Mesothelial cell of epicardium (in vitro differentiated cells): ENCODE results near the gene UNCX. TPM values are rescaled to one million over a fixed set of nuclear protein-coding genes. Genes with fewer than 3 reads are reported as not detected.
"Not testable (repeated sequence)": the region's sequence is repeated elsewhere in the genome, so short reads cannot be mapped to it uniquely, and the experiment has no call there.

Experiments
- DNase-seq, 2 experiments: peaks; one replicate each; pipeline ENCODE4 v3.0.0; 2021; ENCODE audit warnings: low spot score in 2 of 2; ENCODE audit not compliant: unreplicated experiment in 2 of 2
- H3K27ac Mint-ChIP-seq: 2 replicates; pipeline ENCODE4 v1.8.0; 2021; ENCODE audit warnings: mixed read lengths
- H3K27me3 Mint-ChIP-seq: 2 replicates; pipeline ENCODE4 v1.8.0; 2021; ENCODE audit warnings: low read depth, mixed read lengths
- H3K36me3 Mint-ChIP-seq: 2 replicates; pipeline ENCODE4 v1.8.0; 2021; ENCODE audit warnings: mixed read lengths
- H3K4me1 Mint-ChIP-seq: 2 replicates; pipeline ENCODE4 v1.8.0; 2021; ENCODE audit warnings: mixed read lengths
- H3K4me3 Mint-ChIP-seq: 2 replicates; pipeline ENCODE4 v1.8.0; 2021; ENCODE audit warnings: mild to moderate bottlenecking, moderate library complexity, mixed read lengths
- H3K9me3 Mint-ChIP-seq: 2 replicates; pipeline ENCODE4 v1.8.0; 2021; ENCODE audit warnings: mixed read lengths
- total RNA-seq: library from RNA; stranded (reverse); gene quantifications from 3 replicates; pipeline ENCODE4 v1.2.1, GENCODE V29; 2021
- TF ChIP-seq, protein P1 (sequence below): fragments of 200-600 bp; sonication (generic); IDR thresholded peaks from one replicate; pipeline ENCODE4 v1.5.0; 2021; ENCODE audit warnings: antibody characterized with exemption; ENCODE audit not compliant: unreplicated experiment

The UNCX gene
- total RNA-seq, 1 donor from 2014 or later: not detected

DNA sequence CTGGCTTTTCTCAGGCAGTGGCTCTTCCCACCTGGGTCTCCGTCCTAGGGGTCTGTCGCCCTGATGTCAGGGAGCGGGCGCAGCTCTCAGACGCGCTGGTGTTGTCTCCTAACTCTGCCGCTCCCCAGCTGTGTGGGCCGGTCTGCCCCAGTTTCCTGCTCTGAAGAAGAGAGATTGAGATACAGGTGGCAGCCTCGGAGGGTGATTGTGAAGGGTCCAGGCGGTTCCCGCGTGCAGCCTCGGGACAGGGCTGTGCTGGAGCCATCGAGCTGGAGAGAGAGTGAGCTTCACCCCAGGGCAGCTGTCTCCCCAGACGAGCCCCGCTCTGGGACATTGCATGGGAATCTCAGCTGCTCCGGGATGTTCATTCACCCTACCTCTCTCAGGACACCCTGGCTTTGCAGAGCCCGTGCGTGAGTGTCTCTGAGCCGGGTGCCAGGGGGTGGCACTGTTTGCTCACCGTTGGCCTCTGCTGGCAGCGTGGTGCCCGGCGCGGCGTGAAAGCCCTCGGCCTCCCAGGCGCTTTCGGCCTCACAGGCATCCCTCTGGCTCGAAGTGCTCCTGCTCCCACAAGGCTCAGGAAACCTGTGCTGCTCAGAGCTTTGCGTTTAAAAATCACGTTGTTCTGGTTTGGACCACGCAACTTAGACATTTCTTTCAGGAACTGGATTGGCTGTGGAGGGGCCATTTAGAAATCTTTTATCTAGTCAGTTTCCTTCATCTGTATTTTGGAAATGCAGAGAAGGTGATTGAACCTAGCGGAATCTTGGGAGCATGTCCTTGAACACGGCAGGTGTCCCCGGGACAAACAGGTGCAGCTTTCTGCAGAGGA is 38.9 kb upstream of the UNCX start:
- H3K9me3 Mint-ChIP-seq: peaks cover 5% of the 10 kb centered on the region
- peaks cover 66% of the 10 kb centered on the region for H3K27me3 Mint-ChIP-seq
- H3K4me3 Mint-ChIP-seq: no peak overlapping the region
- no peaks in the 10 kb centered on the region for H3K36me3 Mint-ChIP-seq
- TF ChIP-seq, protein P1, sequence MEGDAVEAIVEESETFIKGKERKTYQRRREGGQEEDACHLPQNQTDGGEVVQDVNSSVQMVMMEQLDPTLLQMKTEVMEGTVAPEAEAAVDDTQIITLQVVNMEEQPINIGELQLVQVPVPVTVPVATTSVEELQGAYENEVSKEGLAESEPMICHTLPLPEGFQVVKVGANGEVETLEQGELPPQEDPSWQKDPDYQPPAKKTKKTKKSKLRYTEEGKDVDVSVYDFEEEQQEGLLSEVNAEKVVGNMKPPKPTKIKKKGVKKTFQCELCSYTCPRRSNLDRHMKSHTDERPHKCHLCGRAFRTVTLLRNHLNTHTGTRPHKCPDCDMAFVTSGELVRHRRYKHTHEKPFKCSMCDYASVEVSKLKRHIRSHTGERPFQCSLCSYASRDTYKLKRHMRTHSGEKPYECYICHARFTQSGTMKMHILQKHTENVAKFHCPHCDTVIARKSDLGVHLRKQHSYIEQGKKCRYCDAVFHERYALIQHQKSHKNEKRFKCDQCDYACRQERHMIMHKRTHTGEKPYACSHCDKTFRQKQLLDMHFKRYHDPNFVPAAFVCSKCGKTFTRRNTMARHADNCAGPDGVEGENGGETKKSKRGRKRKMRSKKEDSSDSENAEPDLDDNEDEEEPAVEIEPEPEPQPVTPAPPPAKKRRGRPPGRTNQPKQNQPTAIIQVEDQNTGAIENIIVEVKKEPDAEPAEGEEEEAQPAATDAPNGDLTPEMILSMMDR: no peak
- H3K27ac Mint-ChIP-seq: no peak overlapping the region
- H3K4me1 Mint-ChIP-seq: no peaks in the 10 kb centered on the region
- no peak for DNase-seq

DNA sequence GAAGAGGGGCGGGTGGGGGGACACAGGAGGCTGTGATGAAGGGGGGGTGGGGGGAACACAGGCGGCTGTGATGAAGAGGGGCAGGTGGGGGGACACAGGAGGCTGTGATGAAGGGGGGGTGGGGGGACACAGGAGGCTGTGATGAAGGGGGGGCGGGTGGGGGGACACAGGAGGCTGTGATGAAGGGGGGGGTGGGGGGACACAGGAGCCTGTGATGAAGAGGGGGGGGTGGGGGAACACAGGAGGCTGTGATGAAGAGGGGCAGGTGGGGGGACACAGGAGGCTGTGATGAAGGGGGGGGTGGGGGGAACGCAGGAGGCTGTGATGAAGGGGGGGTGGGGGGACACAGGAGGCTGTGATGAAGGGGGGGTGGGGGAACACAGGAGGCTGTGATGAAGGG is 36.2 kb upstream of the UNCX start:
- H3K9me3 Mint-ChIP-seq, DNase-seq, H3K4me1 Mint-ChIP-seq, H3K36me3 Mint-ChIP-seq, H3K4me3 Mint-ChIP-seq, H3K27ac Mint-ChIP-seq: not testable (repeated sequence)
- H3K27me3 Mint-ChIP-seq: peaks cover 59% of the 10 kb centered on the region

DNA sequence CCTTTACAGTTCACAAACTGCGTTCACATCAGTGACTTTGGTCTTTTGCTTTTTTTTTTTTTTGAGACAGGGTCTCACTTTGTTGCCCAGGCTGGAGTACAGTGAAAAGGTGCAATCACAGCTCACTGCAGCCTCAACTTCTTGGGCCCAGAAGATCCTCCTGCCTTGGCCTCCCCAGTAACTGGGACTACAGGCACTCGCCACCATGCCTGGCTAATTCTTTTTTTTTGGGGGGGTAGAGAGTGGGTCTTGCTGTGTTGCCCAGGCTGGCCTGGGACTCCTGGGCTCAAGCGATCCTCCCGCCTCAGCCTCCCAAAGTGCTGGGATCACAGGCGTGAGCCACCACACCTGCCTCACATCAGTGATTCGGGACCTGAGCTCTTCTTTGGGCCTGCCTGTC is 35.7 kb upstream of the UNCX start:
- H3K4me3 Mint-ChIP-seq: no peak overlapping the region
- H3K4me1 Mint-ChIP-seq: peaks cover 4% of the 10 kb centered on the region
- DNase-seq: no peak
- H3K36me3 Mint-ChIP-seq: no peaks in the 10 kb centered on the region
- TF ChIP-seq, protein P1: no peak
- H3K27me3 Mint-ChIP-seq: peaks cover 58% of the 10 kb centered on the region
- no peaks in the 10 kb centered on the region for H3K9me3 Mint-ChIP-seq
- no peak overlapping the region for H3K27ac Mint-ChIP-seq

DNA sequence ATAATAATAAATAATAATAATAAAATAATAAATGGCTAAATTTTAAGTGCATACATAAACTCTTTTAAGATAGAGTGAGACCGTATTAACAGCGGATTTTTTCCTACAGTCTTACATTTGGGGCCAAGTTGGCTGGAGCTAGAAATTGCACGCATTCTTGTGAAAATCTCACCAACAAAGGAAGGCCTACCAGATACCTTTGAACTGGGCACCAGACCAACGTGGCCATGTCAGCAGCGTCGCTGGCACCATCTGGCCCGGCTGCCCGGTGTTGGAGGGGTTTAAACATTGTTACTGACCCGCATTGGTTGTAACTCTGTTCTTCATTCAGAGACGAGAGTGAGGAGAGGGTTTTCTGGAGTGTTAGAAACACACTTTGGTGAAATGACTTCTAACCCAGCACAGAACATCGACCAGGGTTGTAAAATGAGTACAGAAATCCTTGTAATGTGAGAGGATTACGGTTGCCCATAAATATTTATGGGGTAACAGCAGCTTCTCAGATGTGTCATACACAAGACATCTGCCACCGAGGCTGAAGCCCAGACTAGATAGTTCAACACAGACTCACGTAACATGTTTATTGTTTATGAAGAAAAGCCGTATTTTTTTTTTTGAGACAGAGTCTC is 34.6 kb upstream of the UNCX start:
- no peak for DNase-seq
- Mint-ChIP-seq H3K4me3 (no peak overlapping the region), H3K36me3 (no peaks in the 10 kb centered on the region), H3K4me1 (peaks cover 4% of the 10 kb centered on the region), H3K27me3 (peaks cover 49% of the 10 kb centered on the region), H3K27ac (no peak overlapping the region), H3K9me3 (no peaks in the 10 kb centered on the region)
- TF ChIP-seq, protein P1: no peak

DNA sequence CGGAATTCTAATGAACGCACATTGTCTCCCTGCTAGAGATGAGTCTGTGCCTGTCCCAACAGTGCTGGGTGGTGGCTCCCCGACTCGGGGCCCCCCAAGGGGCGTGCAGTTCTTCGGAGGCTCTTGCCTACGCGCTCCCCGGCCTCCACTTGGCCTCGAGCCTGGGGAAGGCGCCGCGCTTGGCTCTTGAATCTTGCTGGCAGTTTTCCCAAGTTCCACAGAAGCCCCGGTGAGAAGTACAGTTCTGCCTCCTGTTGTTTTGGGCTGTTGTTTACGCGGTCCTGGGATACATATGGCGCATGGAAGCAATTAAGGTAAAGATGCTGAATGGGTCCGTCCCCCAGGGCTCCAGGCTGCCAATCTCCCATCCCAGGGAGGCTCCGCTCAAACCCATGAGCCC is 32.6 kb upstream of the UNCX start:
- H3K27me3 Mint-ChIP-seq: peaks cover 41% of the 10 kb centered on the region
- H3K4me3 Mint-ChIP-seq: no peak overlapping the region
- no peak for DNase-seq
- H3K9me3 Mint-ChIP-seq: no peaks in the 10 kb centered on the region
- H3K4me1 Mint-ChIP-seq: peaks cover 4% of the 10 kb centered on the region
- TF ChIP-seq, protein P1: no peak
- no peaks in the 10 kb centered on the region for H3K36me3 Mint-ChIP-seq
- no peak overlapping the region for H3K27ac Mint-ChIP-seq

DNA sequence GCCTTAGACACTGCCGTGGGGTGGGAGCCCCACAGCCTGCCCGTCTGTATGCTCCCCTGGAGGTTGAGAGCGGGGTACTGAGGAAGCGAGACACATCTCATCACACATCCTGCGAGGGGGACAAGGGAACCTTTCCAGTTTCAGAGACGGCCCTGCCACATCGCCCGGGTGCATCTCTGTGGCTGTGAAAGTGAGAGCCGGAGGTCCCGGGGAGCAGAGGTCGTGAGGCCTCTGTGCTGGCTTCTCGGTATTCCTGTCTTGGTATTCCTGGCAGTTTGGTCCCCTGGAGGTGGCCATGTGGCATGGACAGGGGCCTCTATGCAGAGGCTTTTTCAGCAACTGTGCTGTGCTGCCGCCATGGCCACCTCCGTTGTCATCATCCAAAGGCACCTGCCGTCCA is 30.8 kb upstream of the UNCX start:
- Mint-ChIP-seq H3K36me3 (no peaks in the 10 kb centered on the region), H3K4me3 (no peak overlapping the region), H3K27ac (no peak overlapping the region), H3K9me3 (no peaks in the 10 kb centered on the region), H3K27me3 (peaks cover 40% of the 10 kb centered on the region), H3K4me1 (peaks cover 4% of the 10 kb centered on the region)
- TF ChIP-seq, protein P1: no peak
- DNase-seq: no peak

DNA sequence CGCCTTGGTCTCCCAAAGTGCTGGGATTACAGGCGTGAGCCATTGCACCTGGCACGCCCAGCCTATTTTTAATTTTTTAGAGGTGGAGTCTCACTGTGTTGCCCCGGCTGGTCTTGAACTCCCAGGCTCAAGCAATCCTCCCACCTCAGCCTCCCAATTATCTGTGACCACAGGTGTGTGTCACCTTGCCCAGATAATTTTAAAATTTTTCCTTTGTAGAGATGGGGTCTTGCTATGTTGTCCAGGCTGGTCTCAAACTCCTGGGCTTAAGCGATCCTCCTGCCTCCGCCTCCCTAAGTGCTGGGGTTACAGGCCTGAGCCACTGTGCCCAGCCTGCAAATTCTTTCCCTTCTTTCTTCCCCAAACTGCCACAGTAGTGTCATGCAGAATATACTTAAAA is 29.8 kb upstream of the UNCX start:
- H3K27me3 Mint-ChIP-seq: peaks cover 39% of the 10 kb centered on the region
- H3K36me3 Mint-ChIP-seq, H3K4me3 Mint-ChIP-seq, H3K27ac Mint-ChIP-seq, DNase-seq, H3K4me1 Mint-ChIP-seq, H3K9me3 Mint-ChIP-seq: not testable (repeated sequence)
